GM12891 (cell line): ENCODE measurements around the gene SPTAN1.
A peak's percentile ranks its signal among the peaks of the same experiment; 100 is the strongest.

Experiments used
- POLR2A ChIP-seq: IDR thresholded peaks from 2 replicates; pipeline ENCODE4 v1.6.1; 2011; ENCODE audit warnings: low read depth, low read length, control low read depth
- POLR2AphosphoS5 ChIP-seq: IDR thresholded peaks from 2 replicates; pipeline ENCODE4 v1.6.1; 2011; ENCODE audit warnings: low read depth, low read length, control low read depth
- POU2F2 ChIP-seq: IDR thresholded peaks from 2 replicates; pipeline ENCODE4 v1.6.1; 2011; ENCODE audit warnings: low read depth, mild to moderate bottlenecking, control low read depth, low read length, moderate library complexity
- SPI1 ChIP-seq: IDR thresholded peaks from 2 replicates; pipeline ENCODE4 v1.6.1; 2011; ENCODE audit warnings: low read depth, low read length, control low read depth
- TAF1 ChIP-seq: IDR thresholded peaks from 2 replicates; pipeline ENCODE4 v1.6.1; 2011; ENCODE audit warnings: low read depth, low read length, control low read depth

- TF ChIP-seq POLR2A (no peak), POLR2AphosphoS5 (no peak), SPI1 (peak; percentile 23; the same call in 1 of the 2 replicates), TAF1 (no peak), POU2F2 (no peak)
Measured at GRCh38 chr9:128552744-128553440, 505 bp downstream of the SPTAN1 start.
